Transverse colon (tissue), 4 donors: ENCODE measurements around the gene C10orf88. TPM values are rescaled to one million over a fixed set of nuclear protein-coding genes. Genes with fewer than 3 reads are reported as not detected.

Experiments
- DNase-seq: peaks from one replicate; pipeline ENCODE4 v3.0.0-alpha.2; 2019
- H3K27ac ChIP-seq, 4 donors: fragments of 200-600 bp; sonication (generic); 2 replicates each; pipeline ENCODE4 v1.5.1; 2016 to 2018; ENCODE audit warnings: inconsistent platforms in 4 of 4
- H3K27me3 ChIP-seq: fragments of 200-600 bp; sonication (generic); 2 replicates; pipeline ENCODE4 v1.5.1; 2017; ENCODE audit warnings: inconsistent platforms
- H3K36me3 ChIP-seq, 4 donors: fragments of 200-600 bp; sonication (generic); 2 replicates each; pipeline ENCODE4 v1.5.1; 2017 to 2019; ENCODE audit warnings: inconsistent platforms in 4 of 4
- H3K4me1 ChIP-seq, 4 donors: fragments of 200-600 bp; sonication (generic); 2 replicates each; pipeline ENCODE4 v1.5.1; 2017 to 2020; ENCODE audit warnings: inconsistent platforms in 4 of 4
- H3K4me3 ChIP-seq, 4 donors: fragments of 200-600 bp; sonication (generic); 1 replicate in 1 of 4; 2 replicates in 3 of 4; pipeline versions ENCODE4 v1.5.1 to v1.6.1; 2017 to 2019; ENCODE audit warnings: inconsistent platforms in 4 of 4
- H3K9me3 ChIP-seq, 2 donors: fragments of 200-600 bp; sonication (generic); 2 replicates each; pipeline ENCODE4 v1.5.1; 2017 to 2019; ENCODE audit warnings: inconsistent platforms in 2 of 2
- CTCF ChIP-seq, 5 experiments: fragments of 200-600 bp in 3 of 5; fragments of 450-650 bp in 2 of 5; sonication (generic) in 3 of 5; IDR thresholded peaks; 1 replicate in 2 of 5; 2 replicates in 3 of 5; pipeline ENCODE4 v1.5.1; 2016 to 2017; ENCODE audit warnings: antibody characterized with exemption in 5 of 5, inconsistent platforms in 3 of 5, mild to moderate bottlenecking in 2 of 5, moderate library complexity in 1 of 5
- EP300 ChIP-seq: sonication (generic); formaldehyde crosslinking; IDR thresholded peaks from one replicate; pipeline ENCODE4 v1.6.1; 2017; ENCODE audit warnings: antibody characterized with exemption, low read depth
- POLR2A ChIP-seq: fragments of 450-650 bp; IDR thresholded peaks from one replicate; pipeline ENCODE4 v1.6.1; 2016; ENCODE audit warnings: antibody characterized with exemption, mild to moderate bottlenecking, moderate library complexity
- POLR2AphosphoS5 ChIP-seq, 3 donors: sonication (generic); formaldehyde crosslinking; IDR thresholded peaks; one replicate each; pipeline ENCODE4 v1.6.1; 2016; ENCODE audit warnings: antibody characterized with exemption in 3 of 3
- WGBS, 2 donors: methylation state at CpG; one replicate each; pipeline ENCODE4 v1.1.5; 2018; ENCODE audit warnings: low coverage in 1 of 2; 5-methylcytosine and 5-hydroxymethylcytosine counted together
- in situ Hi-C, 4 donors: fragments of 200-750 bp; cut with MboI; loops; one replicate each; pipeline versions ENCODE4 v1.15.0 to v1.15.1; 2017; ENCODE audit warnings: low sequenced_read_pairs in 3 of 4, low pct_ligation_motif_present in 1 of 4, low pct_unique_long_range_greater_than_20kb in 1 of 4
- intact Hi-C: fragments of 100-400 bp; cut with DNase I; formaldehyde crosslinking; loops from one replicate; pipeline ENCODE4 v1.15.1; 2023; ENCODE audit warnings: low total_unique reads
- total RNA-seq, 4 donors: library from RNA; depleted of rRNA; stranded (reverse); fragments of >200 nt; gene quantifications; one replicate each; pipeline ENCODE4 v1.1.0, GENCODE V29; 2016

Gene C10orf88
- total RNA-seq, 4 donors from 2014 or later = 4.9 to 30.8 (median 7.4) TPM

DNA sequence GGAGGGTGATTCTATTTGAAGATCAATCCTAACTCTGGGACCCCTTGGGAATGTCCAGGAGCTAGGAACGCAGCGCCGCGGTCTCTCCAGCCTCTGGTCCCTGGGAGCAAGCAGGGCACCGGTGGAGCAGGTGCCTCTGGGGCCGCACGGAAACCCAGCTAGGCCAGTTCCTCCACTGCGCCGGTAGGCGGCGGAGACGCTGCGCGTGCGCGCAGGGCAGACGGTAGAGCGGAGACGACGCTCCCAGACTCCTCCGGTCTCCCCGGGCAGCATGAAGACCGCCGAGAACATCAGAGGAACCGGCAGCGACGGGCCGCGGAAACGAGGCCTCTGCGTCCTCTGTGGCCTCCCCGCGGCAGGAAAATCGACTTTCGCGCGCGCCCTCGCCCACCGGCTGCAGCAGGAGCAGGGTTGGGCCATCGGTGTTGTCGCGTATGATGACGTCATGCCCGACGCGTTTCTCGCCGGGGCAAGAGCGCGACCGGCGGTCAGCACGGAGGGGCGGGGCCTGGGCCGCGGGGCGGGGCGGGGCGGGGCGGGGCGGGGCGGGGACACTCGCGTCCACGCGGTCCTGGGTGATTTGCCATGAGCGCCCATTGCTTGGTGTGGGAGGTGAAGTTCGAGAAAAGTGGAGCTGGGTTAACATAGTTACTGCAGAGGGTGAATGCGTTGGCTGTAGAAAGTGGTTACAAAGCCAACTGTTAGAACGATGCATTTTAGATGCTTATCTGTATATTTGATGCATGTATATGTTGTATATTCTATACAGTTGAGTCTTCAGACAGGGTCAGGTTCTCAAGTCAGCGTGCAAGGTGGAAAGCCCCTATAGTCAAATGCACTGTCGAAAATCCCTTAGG, 26.4 kb upstream of the C10orf88 start, which contains the start of gene PSTK:
Gene PSTK, plus strand, starts transcription at position 193 of the 857 bp plus-strand sequence. Its CDS starts 79 bp downstream, at position 272.
- H3K9me3 ChIP-seq = no peaks in the 10 kb centered on the region
- 1 to 4% methylated on average over 9 to 60 of the region's 73 CpGs for WGBS, 2 donors
- no peaks in the 10 kb centered on the region for H3K27me3 ChIP-seq
- intact Hi-C loops (loop anchor here (1.0 kb wide), 1 partner anchor 29 kb away; the partner anchor contains the start of gene ACADSB), in situ Hi-C loops (no loop called here)
- H3K27ac ChIP-seq = peak within 1 kb of the TSS; percentile 86 to 96 (median 94)
- peaks cover 5 to 14% (median 8%) of the 10 kb centered on the region in 4 donors for H3K4me1 ChIP-seq
- peak; percentile 78 for TF ChIP-seq POLR2A
- TF ChIP-seq POLR2AphosphoS5 (IDR thresholded peaks at IDR 0.05) = peak in 1 of 3 donors; percentile 83
- no peak for TF ChIP-seq EP300
- peak; percentile 96 to 100 (median 99) for TF ChIP-seq CTCF (IDR thresholded peaks at IDR 0.05)
- peak; percentile 93 for DNase-seq
- H3K4me3 ChIP-seq = peak within 1 kb of the TSS; percentile 54 to 94 (median 76)
- H3K36me3 ChIP-seq = no peaks in the 10 kb centered on the region

DNA sequence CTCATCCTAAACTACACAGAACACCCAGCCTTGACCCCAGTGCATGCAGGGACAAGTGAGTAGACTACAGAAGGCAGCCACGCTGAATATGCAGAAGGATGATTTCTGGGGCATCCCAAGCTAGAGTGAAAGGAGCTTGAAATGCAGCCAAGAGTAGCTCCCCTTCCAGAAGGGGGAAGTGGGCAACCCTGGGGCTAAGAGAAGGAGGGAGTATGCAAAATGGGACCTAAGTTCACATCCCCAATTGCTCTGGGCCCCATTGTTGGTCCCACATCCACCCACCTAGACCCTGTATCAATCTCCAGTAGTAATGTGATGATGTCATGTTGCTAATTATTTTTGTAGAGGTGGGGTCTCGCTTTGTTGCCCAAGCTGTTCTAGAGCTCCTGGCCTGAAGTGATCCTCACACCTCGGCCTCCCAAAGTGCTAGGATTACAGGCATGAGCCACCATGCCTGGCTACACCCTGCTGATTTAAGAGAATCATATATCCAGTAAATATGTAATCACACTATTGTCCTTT, 20.6 kb upstream of the C10orf88 start:
- Histone ChIP-seq H3K9me3 (no peaks in the 10 kb centered on the region), H3K4me3 (no peak overlapping the region), H3K4me1 (peaks cover 2 to 3% (median 2%) of the 10 kb centered on the region in 4 donors), H3K27ac (no peak overlapping the region), H3K36me3 (no peaks in the 10 kb centered on the region), H3K27me3 (no peaks in the 10 kb centered on the region)
- WGBS, 2 donors = 58 to 77% methylated on average over 2 to 3 of the region's 3 CpGs
- intact Hi-C loops (no loop called here), in situ Hi-C loops (no loop called here)
- TF ChIP-seq CTCF (IDR thresholded peaks at IDR 0.05) (no peak), POLR2A (no peak), EP300 (no peak), POLR2AphosphoS5 (IDR thresholded peaks at IDR 0.05) (no peak)
- no peak for DNase-seq

GRCh38 chr10:122974023-122974422, 20.0 kb upstream of the C10orf88 start:
- Histone ChIP-seq H3K36me3 (no peaks in the 10 kb centered on the region), H3K27ac (no peak overlapping the region), H3K4me3 (no peak overlapping the region), H3K4me1 (no peaks in the 10 kb centered on the region), H3K9me3 (no peaks in the 10 kb centered on the region), H3K27me3 (no peaks in the 10 kb centered on the region)
- TF ChIP-seq POLR2A = no peak
- TF ChIP-seq CTCF (IDR thresholded peaks at IDR 0.05) = no peak
- TF ChIP-seq POLR2AphosphoS5 (IDR thresholded peaks at IDR 0.05) = no peak
- TF ChIP-seq EP300 = no peak
- DNase-seq = no peak
- intact Hi-C loops = no loop called here
- in situ Hi-C loops = no loop called here
- 68 to 74% methylated on average over 4 to 5 of the region's 5 CpGs for WGBS, 2 donors

DNA sequence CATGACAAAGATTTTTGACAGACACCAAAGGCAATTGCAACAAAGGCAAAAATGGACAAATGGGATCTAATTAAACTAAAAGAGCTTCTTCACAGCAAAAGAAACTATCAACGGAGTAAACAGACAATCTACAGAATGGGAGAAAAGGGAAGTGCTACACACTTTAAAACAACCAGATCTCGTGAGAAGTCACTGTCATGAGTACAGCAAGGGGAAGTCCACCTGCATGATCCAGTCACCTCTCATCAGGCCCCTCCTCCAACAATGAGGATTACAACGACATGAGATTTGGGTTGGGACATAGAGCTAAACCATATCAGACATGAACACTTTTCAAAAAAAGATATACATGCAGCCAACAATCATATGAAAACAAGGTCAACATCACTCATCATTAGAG, 14.7 kb upstream of the C10orf88 start:
- Histone ChIP-seq H3K9me3 (peaks cover 4 to 14% of the 10 kb centered on the region in 2 donors), H3K36me3 (no peaks in the 10 kb centered on the region), H3K27ac (no peak overlapping the region), H3K27me3 (no peaks in the 10 kb centered on the region), H3K4me1 (no peaks in the 10 kb centered on the region), H3K4me3 (no peak overlapping the region)
- in situ Hi-C loops = no loop called here
- WGBS, 2 donors = 76 to 77% methylated on average over 2 to 3 of the region's 3 CpGs
- no peak for TF ChIP-seq CTCF (IDR thresholded peaks at IDR 0.05)
- no peak for TF ChIP-seq POLR2A
- TF ChIP-seq EP300 = no peak
- no peak for TF ChIP-seq POLR2AphosphoS5 (IDR thresholded peaks at IDR 0.05)
- no peak for DNase-seq
- intact Hi-C loops = no loop called here
